Liver (tissue), 9 donors: ENCODE results near the gene LNX2. TPM values are rescaled to one million over a fixed set of nuclear protein-coding genes. Genes with fewer than 3 reads are reported as not detected.

Experiments used
- DNase-seq: peaks from one replicate; pipeline ENCODE4 v3.0.0-alpha.2; 2017; ENCODE audit warnings: low spot score
- H3K27ac ChIP-seq, 2 donors: one replicate each; pipeline ENCODE4 v1.7.0; 2013; ENCODE audit warnings: inconsistent platforms in 2 of 2, low read length in 2 of 2, control low read depth in 1 of 2, low read depth in 1 of 2, mild to moderate bottlenecking in 1 of 2
- H3K27me3 ChIP-seq, 4 donors: one replicate each; pipeline versions ENCODE4 v1.6.1 to v1.7.0; 2013; ENCODE audit warnings: low read length in 3 of 4, inconsistent platforms in 1 of 4, mild to moderate bottlenecking in 1 of 4, moderate library complexity in 1 of 4; ENCODE audit not compliant: control insufficient read depth in 4 of 4, insufficient read depth in 4 of 4
- H3K36me3 ChIP-seq, 4 donors: one replicate each; pipeline versions ENCODE4 v1.6.1 to v1.7.0; 2013; ENCODE audit warnings: low read length in 3 of 4, mild to moderate bottlenecking in 3 of 4, low read depth in 1 of 4, moderate library complexity in 1 of 4; ENCODE audit not compliant: control insufficient read depth in 4 of 4, insufficient read depth in 3 of 4
- H3K4me1 ChIP-seq, 4 donors: one replicate each; pipeline versions ENCODE4 v1.6.1 to v1.7.0; 2013; ENCODE audit warnings: low read length in 3 of 4, mild to moderate bottlenecking in 3 of 4, moderate library complexity in 1 of 4; ENCODE audit not compliant: control insufficient read depth in 4 of 4, insufficient read depth in 4 of 4
- H3K4me3 ChIP-seq, 3 donors: one replicate each; pipeline versions ENCODE4 v1.6.1 to v1.7.0; 2013; ENCODE audit warnings: low read length in 3 of 3, control low read depth in 1 of 3, low read depth in 1 of 3, mild to moderate bottlenecking in 1 of 3
- H3K9ac ChIP-seq, 2 donors: one replicate each; pipeline ENCODE4 v1.7.0; 2013; ENCODE audit warnings: low read length in 2 of 2, mild to moderate bottlenecking in 2 of 2, moderate library complexity in 2 of 2, control low read depth in 1 of 2, low read depth in 1 of 2
- H3K9me3 ChIP-seq, 4 donors: one replicate each; pipeline versions ENCODE4 v1.6.1 to v1.7.0; 2013; ENCODE audit warnings: low read length in 3 of 4; ENCODE audit not compliant: control insufficient read depth in 4 of 4
- EGR1 ChIP-seq, 2 donors: IDR thresholded peaks; 2 replicates each; pipeline ENCODE4 v1.6.1; 2016 to 2018; ENCODE audit warnings: antibody characterized with exemption in 2 of 2, low read depth in 2 of 2
- FOXA1 ChIP-seq: IDR thresholded peaks from 2 replicates; pipeline ENCODE4 v1.6.1; 2016; ENCODE audit warnings: antibody characterized with exemption
- FOXA2 ChIP-seq: IDR thresholded peaks from 2 replicates; pipeline ENCODE4 v1.6.1; 2016; ENCODE audit warnings: antibody characterized with exemption
- GABPA ChIP-seq, 2 donors: IDR thresholded peaks in 1 of 2; conservative IDR thresholded peaks in 1 of 2; 2 replicates each; pipeline ENCODE4 v1.6.1; 2016; ENCODE audit warnings: antibody characterized with exemption in 2 of 2, mild to moderate bottlenecking in 1 of 2, moderate library complexity in 1 of 2
- HNF4A ChIP-seq, 2 donors: conservative IDR thresholded peaks; 2 replicates each; pipeline ENCODE4 v1.6.1; 2016; ENCODE audit warnings: antibody characterized with exemption in 2 of 2, mild to moderate bottlenecking in 2 of 2
- HNF4G ChIP-seq: IDR thresholded peaks from 2 replicates; pipeline ENCODE4 v1.6.1; 2016; ENCODE audit warnings: antibody characterized with exemption
- JUND ChIP-seq, 2 donors: IDR thresholded peaks; 2 replicates each; pipeline ENCODE4 v1.6.1; 2016; ENCODE audit warnings: antibody characterized with exemption in 2 of 2
- NR2F2 ChIP-seq: IDR thresholded peaks from 2 replicates; pipeline ENCODE4 v1.6.1; 2016; ENCODE audit warnings: antibody characterized with exemption
- RAD21 ChIP-seq, 2 donors: IDR thresholded peaks; 2 replicates each; pipeline ENCODE4 v1.6.1; 2016; ENCODE audit warnings: antibody characterized with exemption in 2 of 2, mild to moderate bottlenecking in 2 of 2
- RXRA ChIP-seq, 2 donors: IDR thresholded peaks; 2 replicates each; pipeline ENCODE4 v1.6.1; 2017 to 2018; ENCODE audit warnings: antibody characterized with exemption in 2 of 2, mild to moderate bottlenecking in 1 of 2
- TAF1 ChIP-seq: conservative IDR thresholded peaks from 2 replicates; pipeline ENCODE4 v1.6.1; 2016; ENCODE audit warnings: antibody characterized with exemption, mild to moderate bottlenecking
- YY1 ChIP-seq: IDR thresholded peaks from 2 replicates; pipeline ENCODE4 v1.6.1; 2016; ENCODE audit warnings: antibody characterized with exemption, mild to moderate bottlenecking
- WGBS: extraction: QIAGEN DNeasy Blood & Tissue Kit; methylation state at CpG from one replicate; pipeline ENCODE4 v1.1.7; 2013; 5-methylcytosine and 5-hydroxymethylcytosine counted together
- polyA plus RNA-seq, 2 donors: library from polyadenylated mRNA; stranded (reverse) in 1 of 2; unstranded in 1 of 2; fragments of 200-250 nt in 1 of 2; fragments of >200 nt in 1 of 2; fragmentation: Nextera tagmentation in 1 of 2; extraction: Ambion mirVana in 1 of 2; gene quantifications; one replicate each; pipeline versions ENCODE4 v1.2.1 to v1.2.3, GENCODE V29; 2013 to 2015
- total RNA-seq, 2 donors: library from RNA; depleted of rRNA; stranded (reverse); fragments of >200 nt; gene quantifications; one replicate each; pipeline ENCODE4 v1.2.3, GENCODE V29; 2014
- TF ChIP-seq, protein P1 (sequence below): fragments of 150-350 bp; IDR thresholded peaks from 2 replicates; pipeline ENCODE4 v1.5.1; 2017; ENCODE audit warnings: improper control_type of control experiment, low read depth, low read length; ENCODE audit not compliant: missing input control
- TF ChIP-seq, protein P2 (sequence below): IDR thresholded peaks from 2 replicates; pipeline ENCODE4 v1.6.1; 2016; ENCODE audit warnings: antibody characterized with exemption
- donor health status: healthy.
- donor health status: healthy.
- donor health status: healthy.
- donor health status: healthy.
- donor health status: healthy.

The LNX2 gene
- total and polyA plus RNA-seq, 4 donors: 6.2 to 25.9 (median 13.3) TPM

DNA sequence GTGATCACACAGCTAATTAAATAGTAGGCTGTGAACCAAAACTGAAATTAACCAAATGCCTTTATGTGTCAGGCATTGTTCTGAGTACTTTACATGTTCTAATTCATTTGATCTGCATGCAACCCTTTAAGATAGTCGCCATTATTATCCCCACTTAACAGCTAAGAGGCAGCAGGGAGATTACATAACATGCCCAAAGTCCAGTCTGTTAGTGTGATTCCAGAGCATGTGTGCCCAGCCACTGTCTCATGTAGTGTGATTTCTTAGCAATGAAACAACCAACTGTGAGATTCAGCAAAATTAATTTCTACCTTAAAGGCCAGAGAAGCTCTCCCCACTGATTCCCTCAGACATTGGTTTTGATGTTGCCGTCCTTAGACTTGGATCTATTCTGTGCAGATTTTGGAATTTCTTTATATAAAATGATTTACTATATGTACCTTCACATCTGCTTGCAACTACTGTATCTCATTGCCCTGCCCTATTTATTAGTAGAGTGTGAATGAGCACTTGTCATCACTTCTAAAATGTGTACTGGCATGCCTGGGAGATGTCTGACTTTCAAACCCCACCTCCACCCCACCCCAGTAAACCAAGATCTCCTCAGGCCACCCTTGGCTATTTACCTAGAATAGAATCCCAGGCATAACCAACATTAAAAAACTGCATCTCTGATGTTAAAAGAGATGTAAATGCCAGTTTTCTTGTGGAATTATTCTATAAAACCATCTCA lies 42.6 kb upstream of the LNX2 start (continued):
- TF ChIP-seq EGR1 (IDR thresholded peaks at IDR 0.05; ENCODE audit: low read depth in 2 of 2) (no peak), HNF4G (peak; percentile 77), GABPA (IDR thresholded peaks at IDR 0.05 in 1 of 2, conservative IDR thresholded peaks at IDR 0.05 in 1 of 2) (no peak), RXRA (IDR thresholded peaks at IDR 0.05) (peak; percentile 9 to 19)

DNA sequence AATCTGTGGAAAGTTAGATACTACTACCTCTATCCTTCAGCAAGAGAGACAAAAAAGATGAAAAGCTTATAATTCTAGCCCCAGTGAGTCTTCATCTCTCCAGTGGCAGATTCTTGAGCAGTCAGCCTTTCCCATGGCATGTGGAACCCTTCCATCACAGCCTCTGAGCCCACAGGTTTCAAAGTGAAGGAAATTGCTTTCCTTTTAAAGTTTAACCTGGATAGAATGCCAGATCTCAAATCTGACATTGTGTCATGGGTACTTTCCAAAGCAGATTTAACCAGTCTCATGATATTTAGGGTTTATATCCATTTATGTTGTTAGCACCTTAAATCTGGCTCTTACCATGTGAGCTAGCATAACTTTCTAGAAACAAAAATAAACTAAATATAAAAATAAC lies 40.7 kb upstream of the LNX2 start:
- TF ChIP-seq FOXA1 (no peak), TAF1 (no peak), HNF4A (conservative IDR thresholded peaks at IDR 0.05) (no peak), RAD21 (IDR thresholded peaks at IDR 0.05) (no peak), EGR1 (IDR thresholded peaks at IDR 0.05; ENCODE audit: low read depth in 2 of 2) (no peak), RXRA (IDR thresholded peaks at IDR 0.05) (no peak), FOXA2 (no peak), GABPA (IDR thresholded peaks at IDR 0.05 in 1 of 2, conservative IDR thresholded peaks at IDR 0.05 in 1 of 2) (no peak), YY1 (no peak), JUND (IDR thresholded peaks at IDR 0.05) (no peak)
- TF ChIP-seq, protein P1, sequence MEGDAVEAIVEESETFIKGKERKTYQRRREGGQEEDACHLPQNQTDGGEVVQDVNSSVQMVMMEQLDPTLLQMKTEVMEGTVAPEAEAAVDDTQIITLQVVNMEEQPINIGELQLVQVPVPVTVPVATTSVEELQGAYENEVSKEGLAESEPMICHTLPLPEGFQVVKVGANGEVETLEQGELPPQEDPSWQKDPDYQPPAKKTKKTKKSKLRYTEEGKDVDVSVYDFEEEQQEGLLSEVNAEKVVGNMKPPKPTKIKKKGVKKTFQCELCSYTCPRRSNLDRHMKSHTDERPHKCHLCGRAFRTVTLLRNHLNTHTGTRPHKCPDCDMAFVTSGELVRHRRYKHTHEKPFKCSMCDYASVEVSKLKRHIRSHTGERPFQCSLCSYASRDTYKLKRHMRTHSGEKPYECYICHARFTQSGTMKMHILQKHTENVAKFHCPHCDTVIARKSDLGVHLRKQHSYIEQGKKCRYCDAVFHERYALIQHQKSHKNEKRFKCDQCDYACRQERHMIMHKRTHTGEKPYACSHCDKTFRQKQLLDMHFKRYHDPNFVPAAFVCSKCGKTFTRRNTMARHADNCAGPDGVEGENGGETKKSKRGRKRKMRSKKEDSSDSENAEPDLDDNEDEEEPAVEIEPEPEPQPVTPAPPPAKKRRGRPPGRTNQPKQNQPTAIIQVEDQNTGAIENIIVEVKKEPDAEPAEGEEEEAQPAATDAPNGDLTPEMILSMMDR: no peak
- Histone ChIP-seq H3K4me1 (peaks cover 0 to 10% (median 6%) of the 10 kb centered on the region in 4 donors), H3K36me3 (peaks cover 0 to 3% (median 1%) of the 10 kb centered on the region in 4 donors), H3K9ac (no peak overlapping the region), H3K27me3 (no peaks in the 10 kb centered on the region), H3K27ac (no peak overlapping the region), H3K9me3 (no peaks in the 10 kb centered on the region), H3K4me3 (no peak overlapping the region)
- DNase-seq: no peak

DNA sequence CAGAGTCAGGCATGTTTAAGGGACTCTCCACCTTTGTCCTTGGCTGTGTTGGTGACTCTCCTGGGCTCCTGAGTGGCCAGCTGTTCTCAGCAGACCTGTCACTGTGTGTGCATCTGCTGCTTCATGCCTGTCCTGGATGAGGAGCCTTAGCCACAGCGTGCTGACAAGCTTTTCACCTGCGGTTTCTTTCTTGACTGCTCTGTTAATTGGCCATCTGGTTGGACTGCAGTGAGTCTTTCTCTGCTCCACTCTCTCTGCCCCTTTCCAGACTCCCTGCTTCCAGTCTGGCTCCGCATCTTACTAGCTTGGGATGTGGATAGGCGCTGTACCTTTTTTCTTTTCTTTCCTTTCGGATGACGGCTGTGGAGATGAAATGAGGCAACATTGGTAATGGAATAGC lies 40.2 kb upstream of the LNX2 start:
- TF ChIP-seq GABPA (IDR thresholded peaks at IDR 0.05 in 1 of 2, conservative IDR thresholded peaks at IDR 0.05 in 1 of 2): no peak
- no peak for DNase-seq
- no peaks in the 10 kb centered on the region for H3K27me3 ChIP-seq
- no peaks in the 10 kb centered on the region for H3K36me3 ChIP-seq
- peaks cover 0 to 10% (median 6%) of the 10 kb centered on the region in 4 donors for H3K4me1 ChIP-seq
- H3K9ac ChIP-seq: no peak overlapping the region
- no peak overlapping the region for H3K27ac ChIP-seq
- no peaks in the 10 kb centered on the region for H3K9me3 ChIP-seq
- no peak overlapping the region for H3K4me3 ChIP-seq
- 97% methylated on average over 6 of the region's 6 CpGs for WGBS

DNA sequence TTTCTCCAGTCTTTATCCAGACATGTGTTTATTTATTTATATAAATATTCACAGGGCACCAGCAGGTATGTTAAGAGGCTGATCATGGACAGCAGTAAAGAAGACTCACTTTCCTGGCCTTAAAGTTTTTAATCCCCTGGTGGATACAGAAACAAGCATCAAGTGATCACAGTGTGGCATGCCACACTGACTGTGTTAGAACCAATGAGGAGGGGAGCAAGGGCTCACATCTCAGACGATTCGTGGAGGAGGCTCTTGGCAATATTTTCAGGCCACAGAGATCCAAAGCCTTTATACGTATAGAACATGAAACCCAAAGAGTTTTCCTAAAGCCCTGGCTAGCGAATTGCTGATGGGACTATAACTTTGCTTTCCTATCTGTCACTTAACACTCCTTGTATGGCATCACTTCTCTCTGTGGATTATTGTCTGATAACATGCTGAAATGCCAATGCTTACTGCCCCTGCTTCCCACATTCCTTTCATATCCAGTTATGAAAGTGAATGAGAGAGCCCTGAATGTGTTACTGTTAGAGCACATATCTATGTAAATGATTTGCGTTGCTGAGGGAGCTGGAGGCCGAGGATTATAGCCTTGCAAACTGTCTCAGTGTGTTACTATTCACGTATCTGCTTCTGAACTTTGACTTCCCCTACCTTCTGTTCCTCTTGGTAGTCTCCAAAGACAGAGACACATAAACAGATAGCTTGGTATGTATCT lies 39.0 kb upstream of the LNX2 start:
- H3K4me3 ChIP-seq: no peak overlapping the region
- DNase-seq: no peak
- H3K27me3 ChIP-seq: no peaks in the 10 kb centered on the region
- H3K9me3 ChIP-seq: no peaks in the 10 kb centered on the region
- peaks cover 0 to 2% (median 0%) of the 10 kb centered on the region in 4 donors for H3K36me3 ChIP-seq
- peaks cover 0 to 10% (median 6%) of the 10 kb centered on the region in 4 donors for H3K4me1 ChIP-seq
- 77% methylated on average over 7 of the region's 7 CpGs for WGBS
- no peak overlapping the region for H3K9ac ChIP-seq
- H3K27ac ChIP-seq: no peak overlapping the region
- TF ChIP-seq GABPA (IDR thresholded peaks at IDR 0.05 in 1 of 2, conservative IDR thresholded peaks at IDR 0.05 in 1 of 2) (no peak), NR2F2 (no peak), RAD21 (IDR thresholded peaks at IDR 0.05) (no peak)
- TF ChIP-seq, protein P2, sequence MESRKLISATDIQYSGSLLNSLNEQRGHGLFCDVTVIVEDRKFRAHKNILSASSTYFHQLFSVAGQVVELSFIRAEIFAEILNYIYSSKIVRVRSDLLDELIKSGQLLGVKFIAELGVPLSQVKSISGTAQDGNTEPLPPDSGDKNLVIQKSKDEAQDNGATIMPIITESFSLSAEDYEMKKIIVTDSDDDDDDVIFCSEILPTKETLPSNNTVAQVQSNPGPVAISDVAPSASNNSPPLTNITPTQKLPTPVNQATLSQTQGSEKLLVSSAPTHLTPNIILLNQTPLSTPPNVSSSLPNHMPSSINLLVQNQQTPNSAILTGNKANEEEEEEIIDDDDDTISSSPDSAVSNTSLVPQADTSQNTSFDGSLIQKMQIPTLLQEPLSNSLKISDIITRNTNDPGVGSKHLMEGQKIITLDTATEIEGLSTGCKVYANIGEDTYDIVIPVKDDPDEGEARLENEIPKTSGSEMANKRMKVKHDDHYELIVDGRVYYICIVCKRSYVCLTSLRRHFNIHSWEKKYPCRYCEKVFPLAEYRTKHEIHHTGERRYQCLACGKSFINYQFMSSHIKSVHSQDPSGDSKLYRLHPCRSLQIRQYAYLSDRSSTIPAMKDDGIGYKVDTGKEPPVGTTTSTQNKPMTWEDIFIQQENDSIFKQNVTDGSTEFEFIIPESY: no peak
- TF ChIP-seq, protein P1: no peak
